CD4-positive, alpha-beta T cell treated with Interleukin-6 for 4 hours (primary cell): ENCODE measurements around the gene SCN10A.

Experiments
- DNase-seq: peaks from one replicate; pipeline ENCODE4 v3.0.0-alpha.2; 2020; ENCODE audit warnings: mixed read lengths

SCN10A gene

DNA sequence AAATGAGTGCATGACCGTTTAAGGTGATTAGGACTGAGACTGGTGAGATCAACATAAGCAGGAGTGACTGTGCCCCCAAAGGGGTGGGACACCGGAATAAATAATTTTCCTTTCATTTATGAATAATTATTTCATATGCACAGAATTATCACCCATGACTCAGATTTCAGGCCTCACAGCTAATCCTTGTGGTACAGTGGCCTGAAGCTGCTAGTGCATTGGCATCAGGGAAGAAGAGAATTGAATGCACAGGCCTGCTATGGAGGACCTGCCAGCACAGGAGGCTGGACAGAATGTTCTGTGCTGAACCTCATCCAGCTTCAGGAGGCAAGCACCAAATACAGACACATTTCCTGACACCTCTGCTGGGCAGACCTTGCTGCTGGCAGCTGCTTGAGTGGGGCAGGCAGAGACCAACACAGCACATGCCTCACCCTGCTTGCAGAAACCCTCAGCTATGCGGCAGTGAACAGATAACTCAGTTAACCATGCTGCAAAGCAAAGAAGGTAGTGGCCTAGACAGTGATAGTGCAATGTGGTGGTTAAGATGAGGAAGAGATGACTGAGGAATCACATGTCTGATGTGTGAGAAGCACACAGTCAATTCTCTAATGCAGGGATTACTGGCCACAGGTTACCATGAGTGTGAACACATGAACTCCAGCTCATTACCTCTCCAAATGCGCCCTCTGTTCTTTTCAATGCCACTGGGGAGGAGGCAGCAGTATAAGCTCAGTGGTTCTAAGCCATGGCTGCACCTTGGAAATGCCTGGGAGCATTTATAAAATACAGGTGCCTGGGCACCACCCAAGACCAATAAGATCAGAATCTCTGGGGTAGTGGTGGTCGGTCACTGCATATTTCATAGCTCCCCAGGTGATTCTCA is 98.4 kb downstream of the SCN10A start:
- DNase-seq, result no peak

GRCh38 chr3:38713121-38713520 is 102.9 kb downstream of the SCN10A start:
- DNase-seq, result no peak

DNA sequence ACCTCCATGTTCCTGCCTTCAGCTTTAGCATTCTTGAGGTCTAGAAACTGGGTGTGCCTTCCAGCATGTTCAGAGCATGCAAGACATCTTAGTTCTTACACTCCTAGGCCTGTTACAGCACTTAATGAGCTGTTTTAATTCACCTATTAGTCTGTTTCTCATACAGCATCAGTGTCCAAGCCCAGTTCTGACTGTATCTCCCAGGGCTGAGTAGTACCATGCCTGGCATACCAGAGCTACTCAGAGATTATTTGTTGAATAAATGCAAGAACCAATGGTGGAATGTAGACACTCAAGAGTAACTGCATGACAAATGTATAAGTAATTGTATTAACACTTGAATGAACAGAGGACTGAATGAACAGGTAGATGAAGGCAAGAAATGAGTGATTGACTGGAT is 104.7 kb downstream of the SCN10A start:
- no peak for DNase-seq

DNA sequence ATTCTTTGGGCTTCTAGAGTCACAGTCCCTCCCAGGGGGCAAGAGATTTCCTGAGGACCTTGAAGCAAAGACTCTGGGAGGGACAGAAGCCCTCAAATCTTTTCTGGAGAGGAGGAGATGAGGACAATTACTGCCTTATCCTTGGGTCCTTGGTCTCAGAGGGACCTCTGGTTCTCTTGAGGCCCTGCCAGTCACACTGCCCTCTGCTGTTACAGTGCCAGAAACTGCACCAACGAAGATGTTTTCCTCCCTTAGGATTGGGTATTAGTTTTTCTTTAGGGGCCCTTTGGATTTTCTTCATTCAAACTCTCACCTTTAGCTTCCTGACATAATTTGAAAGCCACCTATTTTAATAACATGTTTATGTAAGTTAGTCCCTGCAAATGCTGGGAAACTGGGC is 108.3 kb downstream of the SCN10A start:
- DNase-seq, result no peak

DNA sequence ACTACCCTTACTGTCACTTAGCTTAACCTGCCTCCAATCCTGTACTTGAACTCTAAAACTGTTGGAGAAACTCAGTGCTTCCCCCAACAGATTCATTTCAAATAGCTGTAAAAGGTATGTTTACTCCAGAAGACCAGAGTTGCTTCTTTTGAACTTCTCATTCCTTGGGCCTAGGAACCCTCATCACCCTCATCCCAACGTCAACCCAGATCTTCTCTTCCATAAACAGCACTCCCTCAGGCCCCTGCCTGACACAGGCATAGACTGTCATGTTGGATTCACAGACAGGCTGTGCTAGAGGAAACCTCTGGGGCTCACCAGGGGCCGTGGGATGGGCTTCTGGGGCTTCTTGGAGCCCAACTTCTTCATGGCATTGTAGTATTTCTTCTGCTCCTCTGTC is 109.1 kb downstream of the SCN10A start:
- DNase-seq, result no peak

- no peak for DNase-seq
Observed at GRCh38 chr3:38702231-38702630, 113.8 kb downstream of the SCN10A start.

DNA sequence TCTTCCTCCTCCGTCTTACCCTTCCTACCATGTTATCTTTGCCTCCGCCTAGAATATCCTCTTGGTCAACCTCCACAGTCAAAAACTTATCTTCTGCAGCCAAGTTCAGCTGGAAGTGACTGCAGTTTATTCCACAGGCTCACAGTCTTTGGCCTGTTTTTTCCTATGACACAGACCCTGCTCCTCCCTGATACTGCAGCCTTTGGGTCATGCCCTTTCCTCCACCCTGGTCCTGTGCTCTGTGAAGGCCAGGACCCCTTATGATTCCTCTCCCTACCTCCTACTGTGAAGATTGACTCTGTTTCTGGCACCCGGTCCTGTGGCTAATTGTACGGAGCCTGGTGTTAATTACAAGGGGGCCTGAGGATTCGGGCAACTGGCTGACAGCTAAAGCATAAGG is 117.3 kb downstream of the SCN10A start:
- no peak for DNase-seq

- DNase-seq, result no peak
Observed at GRCh38 chr3:38698061-38698460, 118.0 kb downstream of the SCN10A start.

DNA sequence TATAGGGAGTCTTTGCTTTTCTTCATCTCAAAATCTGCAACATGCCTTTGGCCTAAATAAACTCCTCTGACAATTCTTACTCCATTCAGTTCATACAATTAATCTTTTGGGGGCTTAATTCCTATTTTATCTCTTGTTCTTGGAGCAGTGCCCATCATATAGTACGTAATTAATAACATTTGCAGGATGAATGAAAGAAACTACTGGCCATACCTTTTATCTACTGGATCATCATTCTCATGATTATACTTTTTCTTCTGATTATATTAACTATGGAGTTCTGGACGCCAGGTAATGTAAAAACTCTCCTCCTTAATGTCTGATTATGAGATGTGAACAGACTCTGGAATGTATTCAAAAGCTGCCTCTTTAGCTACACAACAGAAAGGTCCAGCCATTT is 120.0 kb downstream of the SCN10A start:
- DNase-seq, result no peak

- no peak for DNase-seq
Observed at GRCh38 chr3:38690185-38690584, 125.8 kb downstream of the SCN10A start.

DNA sequence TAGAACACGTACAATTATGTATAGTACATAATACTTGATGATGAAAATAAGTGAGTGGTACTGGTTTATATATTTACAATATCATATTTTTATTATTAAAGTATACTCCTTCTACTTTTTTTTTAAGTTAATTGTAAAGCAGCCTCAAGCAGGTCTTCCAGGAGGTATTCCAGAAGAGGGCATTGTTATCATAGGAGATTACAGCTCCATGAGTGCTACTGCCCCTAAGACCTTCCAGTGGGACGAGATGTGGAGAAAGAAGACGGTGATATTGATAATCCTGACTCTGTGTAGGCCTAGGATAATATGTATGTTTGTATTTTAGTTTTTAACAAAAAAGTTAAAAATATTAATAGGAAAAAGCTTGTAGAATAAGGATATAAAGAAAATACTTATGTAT is 126.2 kb downstream of the SCN10A start:
- no peak for DNase-seq

GRCh38 chr3:38689346-38689745 is 126.7 kb downstream of the SCN10A start:
- DNase-seq, result no peak

DNA sequence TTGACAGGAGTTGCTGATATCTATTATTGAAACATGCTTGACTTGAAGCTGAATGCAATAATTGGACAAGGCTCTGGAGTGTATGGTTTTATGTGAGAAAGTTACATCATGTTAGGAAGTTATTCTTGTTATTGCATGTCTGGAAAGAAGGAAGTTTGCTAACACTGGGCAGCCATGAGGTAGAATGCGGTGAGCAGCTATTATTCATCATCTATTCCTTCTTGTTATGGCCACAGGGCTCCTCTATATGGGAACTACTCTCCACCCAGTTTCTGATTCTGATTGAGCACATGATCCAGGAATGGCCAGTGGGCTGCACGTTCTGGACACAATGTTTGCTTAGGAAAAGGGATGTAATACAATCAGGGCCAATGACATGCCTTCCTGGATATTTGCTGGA is 128.7 kb downstream of the SCN10A start:
- no peak for DNase-seq

- DNase-seq, result no peak
Observed at GRCh38 chr3:38684546-38684945, 131.5 kb downstream of the SCN10A start.

- no peak for DNase-seq
Observed at GRCh38 chr3:38669668-38670067, 146.3 kb downstream of the SCN10A start.

DNA sequence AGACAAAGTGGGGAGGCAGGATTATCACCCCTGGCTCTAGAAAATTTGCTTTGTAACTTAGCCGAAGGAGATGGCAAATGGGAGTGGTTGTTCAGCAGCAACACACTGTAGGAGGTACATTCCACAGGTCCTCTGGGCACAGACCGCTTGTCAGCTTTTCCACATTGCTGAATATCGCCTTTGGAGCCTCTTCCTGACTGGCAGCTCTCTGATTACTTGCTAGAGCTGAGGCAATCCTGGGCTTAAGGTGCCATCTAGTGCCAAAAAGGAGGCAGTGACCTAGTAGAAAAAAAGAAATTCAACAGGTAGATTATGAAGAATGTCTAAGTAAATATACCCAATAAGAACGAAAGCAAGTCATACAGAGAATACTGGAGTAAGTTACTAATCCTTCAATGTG is 153.5 kb downstream of the SCN10A start:
- DNase-seq, result no peak

- DNase-seq, result no peak
Observed at GRCh38 chr3:38658841-38659240, 157.2 kb downstream of the SCN10A start.

- no peak for DNase-seq
Observed at GRCh38 chr3:38657369-38657768, 158.6 kb downstream of the SCN10A start.

DNA sequence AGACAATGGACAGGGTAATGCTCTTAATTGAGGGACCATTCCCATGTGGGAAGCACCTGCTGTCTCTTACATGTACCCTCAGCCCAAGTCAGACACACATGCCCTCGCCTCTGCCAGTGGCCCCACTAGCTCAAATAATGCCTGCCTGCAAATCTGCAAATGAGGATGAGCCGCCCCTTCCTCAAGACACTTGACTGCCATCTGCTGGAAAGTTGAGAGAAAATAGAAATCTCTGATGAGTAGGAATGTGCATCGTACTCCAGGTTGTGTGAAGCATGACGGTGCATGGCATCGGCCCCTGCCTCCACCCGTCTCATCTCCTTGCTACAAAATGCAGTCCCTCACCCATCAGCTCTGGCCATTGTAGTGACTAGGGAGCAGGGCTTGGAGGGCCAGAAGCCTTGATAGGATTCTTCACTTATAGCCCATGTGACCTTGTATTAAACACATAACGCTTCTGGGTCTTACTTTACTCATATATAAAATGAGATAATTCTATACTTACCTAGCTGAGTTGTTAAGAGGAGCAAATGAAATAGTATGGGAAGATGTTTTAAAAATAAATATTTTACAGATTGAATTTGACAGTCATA is 160.2 kb downstream of the SCN10A start:
- peak; percentile 29 for DNase-seq

GRCh38 chr3:38653685-38654537 is 162.1 kb downstream of the SCN10A start:
- DNase-seq, result no peak

GRCh38 chr3:38652934-38653333 is 163.1 kb downstream of the SCN10A start:
- DNase-seq, result no peak

GRCh38 chr3:38651153-38651789 is 164.7 kb downstream of the SCN10A start:
- DNase-seq, result peak; percentile 76
